Type B pancreatic cell (in vitro differentiated cells): Measurements from ENCODE around the gene RBKS. TPM values are rescaled to one million over a fixed set of nuclear protein-coding genes. Genes with fewer than 3 reads are reported as not detected.

Experiments
- DNase-seq: peaks from one replicate; pipeline ENCODE4 v3.0.0; 2021; ENCODE audit warnings: mixed read lengths; ENCODE audit not compliant: unreplicated experiment; ENCODE audit errors: extremely low spot score
- H3K27ac Mint-ChIP-seq: 2 replicates; pipeline ENCODE4 v1.8.0; 2021; ENCODE audit warnings: mild to moderate bottlenecking, mixed read lengths
- H3K27me3 Mint-ChIP-seq: 2 replicates; pipeline ENCODE4 v1.8.0; 2021; ENCODE audit warnings: mixed read lengths
- H3K36me3 Mint-ChIP-seq: 2 replicates; pipeline ENCODE4 v1.8.0; 2021; ENCODE audit warnings: mixed read lengths
- H3K4me1 Mint-ChIP-seq: one replicate; pipeline ENCODE4 v1.8.0; 2021; ENCODE audit warnings: mixed read lengths; ENCODE audit not compliant: unreplicated experiment
- H3K4me3 Mint-ChIP-seq: 2 replicates; pipeline ENCODE4 v1.8.0; 2021; ENCODE audit warnings: mild to moderate bottlenecking, mixed read lengths
- H3K9me3 Mint-ChIP-seq: 2 replicates; pipeline ENCODE4 v1.8.0; 2021; ENCODE audit warnings: mixed read lengths
- total RNA-seq: library from RNA; stranded (reverse); gene quantifications from 2 replicates; pipeline ENCODE4 v1.2.1, GENCODE V29; 2021; ENCODE audit warnings: low replicate concordance
- TF ChIP-seq, protein P1 (sequence below): fragments of 200-600 bp; sonication (generic); conservative IDR thresholded peaks from 2 replicates; pipeline ENCODE4 v1.5.0; 2021; ENCODE audit warnings: antibody characterized with exemption, mild to moderate bottlenecking

RBKS gene
- total RNA-seq, 1 donor from 2014 or later: 2.6 TPM

DNA sequence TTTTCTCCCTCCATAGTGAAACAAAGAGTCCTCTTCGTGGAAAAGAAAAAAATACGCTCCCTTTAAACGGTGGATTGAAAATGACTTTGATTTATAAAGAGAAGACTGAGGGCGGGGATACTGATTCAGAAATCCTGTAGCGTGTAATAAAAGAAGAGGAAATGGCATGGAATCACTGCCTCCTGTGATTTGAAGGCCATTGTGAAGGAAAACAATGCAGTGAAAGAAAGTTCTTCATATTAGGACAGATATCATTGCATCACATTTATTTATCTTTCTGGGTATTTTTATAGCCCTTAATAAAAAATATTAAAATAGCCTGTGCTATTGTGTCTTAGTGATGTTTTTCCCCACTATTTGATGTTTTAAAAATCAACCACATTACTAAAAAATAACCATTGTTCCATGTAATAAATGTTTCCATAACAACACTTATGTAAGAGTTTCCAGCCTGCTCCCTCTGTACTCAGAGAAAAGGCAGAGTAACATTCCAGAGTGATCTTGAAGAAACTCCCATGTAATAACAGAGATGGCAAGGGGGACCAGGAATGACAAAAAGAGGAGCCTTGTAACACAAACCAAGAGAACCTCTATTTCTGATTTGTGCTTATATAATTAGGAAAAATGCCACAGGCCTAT is 110.7 kb downstream of the RBKS start:
- TF ChIP-seq, protein P1, sequence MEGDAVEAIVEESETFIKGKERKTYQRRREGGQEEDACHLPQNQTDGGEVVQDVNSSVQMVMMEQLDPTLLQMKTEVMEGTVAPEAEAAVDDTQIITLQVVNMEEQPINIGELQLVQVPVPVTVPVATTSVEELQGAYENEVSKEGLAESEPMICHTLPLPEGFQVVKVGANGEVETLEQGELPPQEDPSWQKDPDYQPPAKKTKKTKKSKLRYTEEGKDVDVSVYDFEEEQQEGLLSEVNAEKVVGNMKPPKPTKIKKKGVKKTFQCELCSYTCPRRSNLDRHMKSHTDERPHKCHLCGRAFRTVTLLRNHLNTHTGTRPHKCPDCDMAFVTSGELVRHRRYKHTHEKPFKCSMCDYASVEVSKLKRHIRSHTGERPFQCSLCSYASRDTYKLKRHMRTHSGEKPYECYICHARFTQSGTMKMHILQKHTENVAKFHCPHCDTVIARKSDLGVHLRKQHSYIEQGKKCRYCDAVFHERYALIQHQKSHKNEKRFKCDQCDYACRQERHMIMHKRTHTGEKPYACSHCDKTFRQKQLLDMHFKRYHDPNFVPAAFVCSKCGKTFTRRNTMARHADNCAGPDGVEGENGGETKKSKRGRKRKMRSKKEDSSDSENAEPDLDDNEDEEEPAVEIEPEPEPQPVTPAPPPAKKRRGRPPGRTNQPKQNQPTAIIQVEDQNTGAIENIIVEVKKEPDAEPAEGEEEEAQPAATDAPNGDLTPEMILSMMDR: no peak
- no peak for DNase-seq
- H3K36me3 Mint-ChIP-seq: peaks cover 30% of the 10 kb centered on the region
- H3K4me1 Mint-ChIP-seq: peaks cover 8% of the 10 kb centered on the region
- H3K4me3 Mint-ChIP-seq: no peak overlapping the region
- H3K9me3 Mint-ChIP-seq: no peaks in the 10 kb centered on the region
- H3K27me3 Mint-ChIP-seq: no peaks in the 10 kb centered on the region
- no peak overlapping the region for H3K27ac Mint-ChIP-seq

DNA sequence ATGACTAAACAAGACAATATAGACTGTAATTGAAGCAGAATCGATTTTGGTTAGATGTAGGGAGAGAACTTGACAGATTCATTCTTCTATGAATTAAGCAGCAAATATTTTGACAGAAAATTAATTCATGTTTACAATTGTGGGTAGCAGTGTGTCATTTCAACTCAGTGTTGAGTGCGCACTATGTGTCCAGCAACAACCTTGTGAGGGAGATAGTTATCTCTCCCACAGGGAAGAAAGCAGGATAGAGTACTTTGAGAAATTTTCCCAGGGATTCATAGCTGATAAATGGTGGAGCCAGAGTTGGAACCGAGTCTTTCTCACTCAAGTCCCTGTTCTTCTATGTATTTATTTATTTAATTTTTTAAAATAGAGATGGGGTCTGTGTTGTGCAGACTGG is 113.5 kb downstream of the RBKS start:
- peaks cover 28% of the 10 kb centered on the region for H3K36me3 Mint-ChIP-seq
- no peaks in the 10 kb centered on the region for H3K27me3 Mint-ChIP-seq
- no peak for DNase-seq
- TF ChIP-seq, protein P1: no peak
- H3K4me3 Mint-ChIP-seq: no peak overlapping the region
- H3K4me1 Mint-ChIP-seq: peaks cover 28% of the 10 kb centered on the region
- no peaks in the 10 kb centered on the region for H3K9me3 Mint-ChIP-seq
- no peak overlapping the region for H3K27ac Mint-ChIP-seq

DNA sequence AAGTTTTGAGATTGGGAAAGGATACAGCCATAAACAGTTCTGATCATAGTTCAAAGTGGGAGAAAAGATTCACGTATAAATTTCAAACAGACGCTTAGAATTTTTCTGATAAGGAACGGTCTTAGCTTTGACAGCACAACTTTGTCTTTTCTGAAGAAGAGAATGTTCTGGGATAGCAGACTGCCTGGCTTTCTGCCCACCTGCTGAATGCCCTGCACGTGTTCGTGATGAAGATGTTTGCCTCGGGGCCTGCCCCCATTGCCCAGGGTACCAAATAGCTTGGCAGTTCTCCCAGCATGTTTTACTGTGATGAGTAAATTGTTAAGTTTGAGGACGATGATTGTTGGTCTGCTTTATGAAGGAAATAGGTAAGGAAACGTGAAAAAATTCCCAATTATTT is 114.1 kb downstream of the RBKS start:
- no peak overlapping the region for H3K4me3 Mint-ChIP-seq
- no peaks in the 10 kb centered on the region for H3K27me3 Mint-ChIP-seq
- no peaks in the 10 kb centered on the region for H3K9me3 Mint-ChIP-seq
- H3K4me1 Mint-ChIP-seq: peaks cover 28% of the 10 kb centered on the region
- no peak overlapping the region for H3K27ac Mint-ChIP-seq
- TF ChIP-seq, protein P1: no peak
- H3K36me3 Mint-ChIP-seq: peaks cover 24% of the 10 kb centered on the region
- no peak for DNase-seq

DNA sequence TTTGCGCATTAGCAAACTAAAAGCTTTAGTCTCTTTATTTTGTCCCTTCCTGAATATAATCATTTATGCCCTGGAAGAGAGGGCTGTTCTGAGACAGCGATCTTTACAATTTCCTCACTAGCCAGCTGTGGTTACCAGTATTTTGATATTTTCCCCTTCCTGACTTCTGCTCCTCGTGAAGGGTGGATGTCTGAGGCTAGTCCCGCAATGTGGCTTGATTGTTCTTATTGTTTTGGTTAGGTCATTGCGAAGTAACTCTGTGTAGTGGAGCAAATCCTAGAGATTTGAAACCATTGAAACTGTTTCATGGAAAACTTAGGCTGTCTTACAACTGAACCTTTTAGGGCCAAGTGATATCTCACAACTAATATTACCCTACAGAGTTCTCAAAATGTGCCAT is 116.2 kb downstream of the RBKS start:
- Mint-ChIP-seq H3K9me3 (no peaks in the 10 kb centered on the region), H3K27me3 (no peaks in the 10 kb centered on the region), H3K4me3 (peak overlapping the region; percentile 67), H3K4me1 (peaks cover 28% of the 10 kb centered on the region), H3K36me3 (peaks cover 15% of the 10 kb centered on the region), H3K27ac (no peak overlapping the region)
- DNase-seq: no peak
- TF ChIP-seq, protein P1: no peak

DNA sequence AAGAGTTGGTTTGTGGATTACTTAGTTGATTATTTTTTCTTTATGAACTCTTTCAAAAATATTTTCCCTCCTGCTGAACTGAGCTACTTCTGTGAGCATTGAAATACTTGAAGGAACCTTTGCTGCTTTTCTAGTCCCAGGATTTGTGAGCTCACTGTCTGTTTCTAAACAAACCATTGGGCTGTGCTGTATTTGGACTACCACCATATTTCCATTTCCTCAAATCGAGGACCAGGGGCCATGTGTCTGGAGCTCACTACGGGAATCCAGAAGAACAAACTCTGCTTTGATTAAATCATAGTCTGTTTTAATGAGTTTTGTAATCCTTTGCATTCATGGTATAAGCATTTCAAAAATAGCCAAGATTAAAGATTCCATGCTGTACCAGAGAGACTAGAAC is 117.4 kb downstream of the RBKS start:
- H3K27ac Mint-ChIP-seq: no peak overlapping the region
- no peak for DNase-seq
- TF ChIP-seq, protein P1: no peak
- peaks cover 9% of the 10 kb centered on the region for H3K36me3 Mint-ChIP-seq
- H3K9me3 Mint-ChIP-seq: no peaks in the 10 kb centered on the region
- peaks cover 23% of the 10 kb centered on the region for H3K4me1 Mint-ChIP-seq
- peaks cover 2% of the 10 kb centered on the region for H3K27me3 Mint-ChIP-seq
- H3K4me3 Mint-ChIP-seq: peak overlapping the region; percentile 100
